Glomerular visceral epithelial cell (primary cell): Measurements from ENCODE around the gene ZNF275.
A peak's percentile ranks its signal among the peaks of the same experiment; 100 is the strongest.
"Not testable (repeated sequence)": the region's sequence is repeated elsewhere in the genome, so short reads cannot be mapped to it uniquely, and the experiment has no call there.

Experiments used
- DNase-seq: peaks from one replicate; pipeline ENCODE4 v3.0.0-alpha.2; 2016; ENCODE audit errors: extremely low spot score

Gene ZNF275

GRCh38 chrX:153361781-153362397, 27.9 kb downstream of the ZNF275 start:
- DNase-seq: no peak

GRCh38 chrX:153365670-153366069, 31.7 kb downstream of the ZNF275 start:
- no peak for DNase-seq

- DNase-seq: no peak
Measured at GRCh38 chrX:153366119-153366518, 32.2 kb downstream of the ZNF275 start.

DNA sequence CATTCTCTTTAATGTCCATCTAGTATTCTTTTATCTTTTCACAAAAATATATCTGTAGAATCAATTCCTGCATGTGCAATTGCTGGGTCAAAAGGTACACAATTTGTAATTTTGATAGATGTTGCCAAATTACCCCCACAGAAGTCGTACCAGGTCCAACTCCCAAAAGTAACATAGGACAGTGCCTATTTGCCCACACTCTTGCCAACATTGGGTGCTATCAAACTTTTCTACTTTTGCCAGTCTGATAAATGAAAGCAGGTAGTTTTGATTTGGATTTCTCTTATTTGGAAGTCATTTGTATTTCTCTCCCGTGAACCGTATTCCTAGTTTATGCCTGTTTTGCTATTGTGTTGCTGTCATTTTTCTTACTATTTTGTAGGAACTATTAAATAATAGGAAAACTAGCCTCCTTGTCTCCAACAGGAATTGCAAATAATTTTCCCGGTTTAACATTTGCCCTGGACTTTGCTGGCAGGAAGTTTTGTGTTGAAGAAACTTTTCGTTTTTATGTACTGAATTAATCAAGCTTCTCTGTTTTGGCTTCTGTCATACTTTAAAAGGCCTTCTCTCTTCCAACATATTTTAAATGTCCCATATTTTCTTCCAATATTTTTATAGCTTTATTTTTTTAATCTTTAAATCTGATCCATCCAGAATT, 33.1 kb downstream of the ZNF275 start:
- no peak for DNase-seq

DNA sequence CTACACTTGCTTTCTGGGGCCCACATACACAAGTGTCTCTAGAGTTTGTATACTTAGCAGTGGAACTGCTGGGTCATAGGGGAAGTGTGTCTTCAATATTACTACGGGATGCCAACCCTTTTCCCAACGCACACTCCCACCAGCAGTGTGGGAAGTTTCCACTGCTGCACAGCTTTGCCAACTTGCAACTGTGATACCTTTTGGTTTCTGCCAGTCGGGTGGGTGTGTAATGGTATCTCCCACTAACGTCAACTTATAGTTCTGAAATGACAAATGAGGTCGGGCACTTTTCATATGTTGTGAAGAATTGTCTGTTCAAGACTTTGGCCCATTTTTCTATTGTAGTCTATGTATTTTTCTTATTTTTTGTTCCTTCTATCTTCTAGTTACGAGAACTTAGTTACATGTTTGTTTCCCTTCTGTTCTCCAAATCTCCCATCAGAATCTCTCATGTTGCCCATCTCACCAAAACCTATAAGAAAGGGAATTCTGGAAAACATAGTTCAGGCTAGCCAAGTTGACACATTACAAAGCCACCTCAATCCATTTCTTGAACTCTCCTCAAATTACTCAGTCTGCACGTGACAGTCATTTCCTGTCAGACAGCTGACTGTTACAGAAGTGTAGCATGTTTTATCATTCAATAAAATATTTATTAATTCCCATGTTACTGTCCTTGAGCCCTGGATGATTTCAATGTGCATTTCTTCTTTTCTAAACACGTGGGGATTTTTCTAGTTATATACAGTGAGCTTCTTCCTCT, 36.5 kb downstream of the ZNF275 start:
- DNase-seq: no peak

DNA sequence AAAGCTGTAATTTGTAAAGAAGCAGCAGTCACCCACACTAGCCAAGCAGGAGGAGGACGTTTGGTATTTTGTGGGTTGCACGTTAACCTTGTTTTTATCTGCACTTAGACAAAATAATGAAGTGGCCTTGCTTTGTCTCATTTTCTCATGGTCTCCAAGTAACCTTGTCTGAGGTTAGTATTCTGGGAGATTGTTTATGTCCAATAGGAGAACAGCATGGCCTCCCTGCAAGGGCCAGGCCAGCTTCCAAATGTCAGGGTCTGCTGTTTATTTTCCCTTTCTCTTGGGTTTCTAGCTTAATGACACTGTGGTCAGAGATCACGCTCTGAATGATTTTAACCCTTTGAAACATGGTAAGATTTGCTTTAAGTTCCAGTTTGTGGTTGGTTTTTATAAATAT, 37.3 kb downstream of the ZNF275 start:
- no peak for DNase-seq

- no peak for DNase-seq
Measured at GRCh38 chrX:153372949-153373348, 39.0 kb downstream of the ZNF275 start.

DNA sequence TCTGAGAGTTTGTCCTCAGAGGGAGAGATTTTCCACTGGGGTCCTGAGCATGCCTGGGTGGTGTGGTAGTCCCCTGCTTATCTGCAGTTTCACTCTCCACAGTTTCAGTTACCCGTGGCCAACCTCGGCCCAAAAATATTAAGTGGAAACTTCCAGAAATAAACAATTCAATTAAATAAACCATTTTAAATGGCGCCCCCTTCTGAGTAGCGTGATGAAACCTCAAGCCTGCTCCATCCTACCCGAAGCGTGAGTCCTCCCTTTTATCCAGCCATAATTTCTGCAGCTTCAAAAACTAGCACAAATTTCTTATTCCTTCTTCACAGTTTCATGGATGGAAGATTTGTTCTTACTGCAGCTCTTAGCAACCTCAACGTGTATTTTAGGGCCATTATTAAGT, 40.5 kb downstream of the ZNF275 start:
- DNase-seq: no peak

DNA sequence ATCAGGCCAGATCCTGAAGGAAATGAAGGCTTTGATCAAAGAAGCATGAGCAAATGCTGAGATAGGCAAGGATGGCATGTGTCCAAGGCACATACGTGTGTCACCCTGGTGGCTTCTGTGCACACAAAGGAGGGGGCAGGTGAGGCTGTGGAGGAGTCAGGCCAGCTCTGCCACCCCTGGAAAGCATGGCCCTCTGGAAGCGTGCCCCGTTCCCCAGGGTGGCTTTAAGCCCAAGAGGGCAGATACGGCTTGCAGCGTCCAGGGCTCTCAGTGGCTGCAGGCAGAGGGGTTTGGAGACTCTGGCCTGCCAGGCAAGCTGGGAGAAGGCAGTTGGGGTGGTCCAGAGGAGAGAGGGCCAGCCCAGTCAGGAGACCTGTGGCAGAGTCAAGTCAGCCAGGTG, 41.6 kb downstream of the ZNF275 start:
- no peak for DNase-seq

DNA sequence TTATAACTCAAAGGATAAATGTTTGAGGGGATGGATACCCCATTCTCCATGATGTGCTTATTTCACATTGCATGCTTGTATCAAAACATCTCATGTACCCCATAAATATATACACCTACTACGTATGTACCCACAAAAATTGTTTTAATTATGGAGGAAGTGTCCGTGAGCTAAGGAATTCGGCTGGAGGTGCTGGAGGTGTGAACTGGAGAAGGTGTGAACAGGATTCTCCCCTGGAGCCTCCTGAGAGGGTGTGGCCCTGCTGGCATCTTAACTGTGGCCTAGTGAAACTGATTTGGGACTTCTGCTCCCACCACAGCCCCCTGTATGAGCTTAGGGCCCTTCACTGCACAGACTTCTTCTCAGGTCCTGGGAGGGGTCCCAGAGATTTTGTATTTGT, 43.8 kb downstream of the ZNF275 start:
- no peak for DNase-seq

DNA sequence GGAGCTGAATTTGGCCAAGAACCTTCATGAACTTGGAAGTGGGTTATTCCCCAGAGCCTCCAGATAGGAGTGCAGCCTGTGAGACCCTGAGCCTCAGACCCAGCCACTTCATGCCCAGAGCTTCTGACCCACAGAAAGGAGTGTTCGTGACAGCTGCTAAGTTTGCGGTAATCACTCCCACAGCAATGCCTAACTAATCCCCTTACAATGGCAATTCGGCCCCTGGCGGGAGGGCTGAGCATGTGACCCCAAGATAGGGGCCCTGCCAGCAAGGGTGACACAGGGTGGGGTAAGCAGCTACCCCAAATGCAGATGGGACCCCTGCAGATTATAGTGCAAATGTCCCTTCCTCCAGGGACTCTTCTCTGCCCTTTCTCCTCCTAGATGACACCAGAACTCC, 44.7 kb downstream of the ZNF275 start:
- no peak for DNase-seq

DNA sequence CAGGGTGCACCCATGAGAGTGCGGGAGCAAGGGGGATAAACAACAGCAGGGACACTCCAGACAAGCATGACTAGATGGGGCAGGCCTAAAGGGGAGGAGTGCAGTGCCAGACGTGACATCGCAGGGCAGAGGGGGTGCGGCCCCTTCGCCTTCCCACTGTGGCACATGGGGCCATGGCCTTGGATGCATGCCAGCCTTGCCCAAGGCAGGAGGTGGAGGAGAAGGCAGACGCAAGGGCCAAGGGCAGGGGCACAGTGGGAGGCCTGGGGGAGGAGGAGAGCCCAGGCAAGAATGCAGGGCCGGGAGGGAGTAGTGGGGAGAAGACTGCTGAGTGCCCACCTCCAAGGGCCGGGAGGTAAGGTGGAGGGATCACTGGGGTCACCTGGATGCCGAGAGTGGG, 45.6 kb downstream of the ZNF275 start:
- no peak for DNase-seq

- no peak for DNase-seq
Measured at GRCh38 chrX:153379971-153380581, 46.1 kb downstream of the ZNF275 start.

DNA sequence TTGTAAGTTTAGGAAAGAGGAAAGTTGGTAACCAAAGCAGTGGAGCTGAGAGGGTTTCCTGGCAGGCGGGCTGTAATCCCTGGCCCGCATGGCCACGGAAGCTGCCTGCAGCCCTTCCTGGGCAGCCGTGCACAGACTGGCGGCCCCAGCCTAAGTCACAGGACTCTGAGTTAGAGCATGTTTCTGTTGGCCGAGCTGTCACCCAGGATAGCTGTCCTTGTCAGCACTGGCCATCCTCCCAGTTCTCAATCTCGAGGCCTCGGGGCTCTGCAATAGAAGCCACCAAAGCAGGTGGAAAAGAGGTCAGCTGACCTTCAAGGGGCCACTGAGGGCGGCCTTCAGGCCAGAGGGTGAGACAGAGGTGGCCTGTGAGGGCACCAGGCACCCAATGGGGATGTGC, 46.7 kb downstream of the ZNF275 start:
- no peak for DNase-seq

DNA sequence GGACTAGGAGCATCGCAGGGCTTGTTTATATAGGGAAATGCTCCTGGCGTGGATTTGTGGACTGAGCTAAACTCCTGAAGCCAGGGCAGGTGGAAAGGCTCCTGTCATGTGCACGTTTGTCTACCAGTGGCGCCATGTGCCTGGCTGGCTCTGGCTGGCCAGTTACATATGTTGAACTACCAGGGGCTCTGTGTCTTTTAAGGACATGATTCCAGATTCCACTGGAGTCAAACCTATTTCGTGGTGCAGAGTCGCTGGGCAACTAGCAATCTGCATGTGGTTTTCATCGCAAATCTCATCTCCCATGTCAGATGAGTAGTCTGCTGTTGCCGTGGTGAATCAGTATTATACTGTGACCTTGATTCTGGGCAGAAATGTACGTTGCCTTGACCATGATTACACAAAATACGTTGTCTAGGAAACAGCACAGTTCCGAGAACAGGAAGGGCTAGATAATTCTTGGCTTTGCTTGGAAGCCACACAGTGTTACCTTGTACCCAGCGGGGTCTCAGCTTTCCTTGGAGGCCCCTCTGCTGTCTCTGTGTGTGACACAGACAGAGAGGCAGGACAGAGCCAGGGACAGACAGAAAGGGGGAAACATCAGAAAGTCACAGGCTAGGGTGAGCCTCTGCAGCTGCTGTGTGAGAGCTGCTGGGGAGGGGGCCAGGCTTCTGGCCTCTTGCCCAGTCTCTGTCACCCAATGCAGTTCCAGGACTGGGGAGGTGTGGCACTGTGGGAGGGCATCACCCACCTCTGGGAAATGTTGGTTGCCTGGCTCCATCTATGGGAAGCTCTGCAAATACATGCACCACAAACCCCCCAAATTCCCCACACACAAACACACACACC, 48.0 kb downstream of the ZNF275 start:
- DNase-seq: peak; percentile 28

DNA sequence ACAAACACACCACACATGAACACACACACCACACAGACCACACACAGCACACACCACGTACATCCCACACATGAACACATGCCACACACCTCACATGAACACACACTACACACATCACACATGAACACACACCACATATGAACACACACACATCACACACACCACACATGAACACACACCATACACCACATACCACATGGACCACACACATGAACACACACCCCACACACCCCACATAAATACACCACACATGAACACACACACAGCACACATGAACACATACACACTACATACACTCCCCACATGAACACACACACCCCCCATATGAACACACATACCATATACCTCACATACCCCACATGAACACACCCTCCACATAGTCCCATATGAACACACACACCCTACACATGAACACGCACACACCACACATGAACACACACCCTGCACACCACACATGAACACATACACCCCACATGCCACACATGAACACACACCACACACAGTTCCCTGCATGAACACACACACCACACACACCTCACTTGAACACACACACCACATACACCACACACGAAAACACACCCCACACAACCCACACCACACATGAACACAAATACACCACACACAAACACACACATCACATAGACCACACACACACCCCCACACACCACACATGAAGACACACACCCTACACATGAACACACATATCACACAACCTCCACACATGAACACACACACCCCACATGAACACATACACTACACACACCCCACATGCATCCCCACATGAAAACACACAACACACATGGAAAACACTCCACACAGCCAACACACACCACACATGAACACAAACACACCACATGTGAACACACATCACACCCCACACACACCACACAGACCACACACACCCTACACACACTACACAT, 48.9 kb downstream of the ZNF275 start:
- no peak for DNase-seq

DNA sequence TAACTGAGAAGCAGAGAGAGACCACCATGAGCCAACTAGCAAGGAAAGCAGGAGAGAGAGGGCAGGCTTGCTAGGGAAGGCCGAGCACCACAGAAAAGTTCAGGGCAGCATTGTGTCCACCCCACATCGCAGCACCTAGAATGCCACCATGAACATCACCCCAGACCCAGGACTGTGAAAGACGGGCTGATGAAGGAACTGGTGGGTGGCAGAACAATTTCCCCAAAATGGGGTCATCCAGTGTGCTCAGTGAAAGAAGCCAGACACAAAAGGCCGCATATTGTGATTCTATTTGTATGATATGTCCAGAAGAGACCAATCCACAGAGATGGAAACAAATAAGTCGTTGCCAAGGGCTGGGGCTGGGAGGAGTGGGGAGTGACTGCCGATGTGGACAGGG, 50.4 kb downstream of the ZNF275 start:
- DNase-seq: no peak

- DNase-seq: not testable (repeated sequence)
Measured at GRCh38 chrX:153384973-153385372, 51.0 kb downstream of the ZNF275 start.

DNA sequence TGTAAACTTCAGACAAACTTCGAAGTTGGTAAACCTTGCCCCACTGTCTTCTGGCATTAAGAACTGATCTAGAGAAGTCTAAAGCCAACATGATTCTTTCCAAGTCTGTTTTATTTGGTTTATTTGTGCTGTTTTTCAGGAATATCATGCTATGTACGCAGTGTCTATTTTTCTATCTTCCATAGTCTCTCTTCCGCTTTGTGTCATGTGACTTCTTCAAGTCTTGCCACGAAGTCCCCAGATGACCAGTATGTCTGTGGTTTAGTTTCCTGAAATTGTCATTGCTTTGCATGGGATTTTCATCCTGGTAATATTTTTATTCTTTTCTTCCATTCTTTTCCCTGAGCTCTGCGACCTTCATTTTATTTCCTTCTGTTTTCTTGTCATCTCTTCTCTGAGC, 52.1 kb downstream of the ZNF275 start:
- no peak for DNase-seq

- DNase-seq: no peak
Measured at GRCh38 chrX:153387345-153387744, 53.4 kb downstream of the ZNF275 start.
